ENCODE measurements around the gene RYR3.

The RYR3 gene

DNA sequence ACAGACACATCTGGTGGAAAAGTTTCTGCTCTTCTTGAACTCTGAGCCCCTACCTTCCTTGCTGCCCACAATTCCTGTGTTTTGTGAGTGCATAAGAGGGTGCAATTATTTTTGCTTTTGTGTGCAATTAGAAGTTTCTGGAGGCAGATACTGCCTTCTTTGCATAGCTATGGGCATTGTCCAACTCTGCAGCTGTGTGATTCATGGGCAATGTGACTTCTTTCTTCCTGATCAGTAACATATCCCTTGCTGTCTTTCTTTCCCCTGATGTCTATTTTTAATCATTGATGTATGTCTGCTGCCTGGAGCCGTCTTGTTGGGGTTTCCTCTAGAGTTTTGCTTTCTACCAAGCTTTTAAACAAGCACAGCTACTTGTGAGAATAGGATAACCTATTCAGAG lies 336.0 kb downstream of the RYR3 start:
- no peak for TF ChIP-seq CTCF (IDR thresholded peaks at IDR 0.05; ENCODE audit: control insufficient read depth, insufficient read depth, low read depth, low read length, missing control alignments)
- no peak for DNase-seq (ENCODE audit: low read depth)
- no peak overlapping the region for H3K4me3 ChIP-seq (ENCODE audit: control insufficient read depth, low read depth, low read length)

DNA sequence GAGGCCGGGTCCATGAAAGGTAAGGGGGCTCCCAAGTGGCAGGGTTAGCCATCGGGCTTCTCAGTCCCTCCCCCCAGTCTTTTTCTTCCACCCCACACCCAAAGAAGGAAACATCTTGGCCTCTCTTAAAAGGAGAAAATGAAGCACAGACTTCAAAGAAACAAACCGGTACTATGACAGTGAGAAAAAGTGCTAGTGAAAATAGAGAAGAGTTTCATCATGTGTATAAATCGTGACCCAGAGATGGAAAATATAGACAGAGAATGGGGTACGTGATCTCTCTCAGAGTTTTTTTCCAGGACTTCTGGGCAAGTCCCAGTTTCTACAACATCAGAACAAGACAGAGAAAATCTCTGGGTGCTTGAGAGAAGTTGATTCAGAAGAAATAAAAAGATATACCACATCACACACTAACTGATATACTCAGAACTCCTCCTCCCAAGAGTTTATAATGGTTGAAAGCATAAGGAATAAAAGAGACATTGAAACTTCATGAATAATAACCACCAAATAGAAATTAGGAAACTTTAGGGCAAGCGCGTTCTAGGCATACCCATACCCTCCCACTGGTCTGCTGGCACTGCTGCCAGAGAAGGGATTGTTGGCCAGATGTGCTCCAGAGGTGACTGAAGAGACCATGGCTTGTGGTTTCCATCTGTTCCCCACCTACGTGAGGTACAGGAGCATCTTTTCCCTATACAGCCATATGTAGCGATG lies 338.6 kb downstream of the RYR3 start:
- DNase-seq (ENCODE audit: low read depth): no peak
- TF ChIP-seq CTCF (IDR thresholded peaks at IDR 0.05; ENCODE audit: control insufficient read depth, insufficient read depth, low read depth, low read length, missing control alignments): no peak
- H3K4me3 ChIP-seq (ENCODE audit: control insufficient read depth, low read depth, low read length): no peak overlapping the region

- DNase-seq (ENCODE audit: low read depth): no peak
- H3K4me3 ChIP-seq (ENCODE audit: control insufficient read depth, low read depth, low read length): no peak overlapping the region
- TF ChIP-seq CTCF (IDR thresholded peaks at IDR 0.05; ENCODE audit: control insufficient read depth, insufficient read depth, low read depth, low read length, missing control alignments): no peak
Measured at GRCh38 chr15:33654860-33655259, 344.1 kb downstream of the RYR3 start.

DNA sequence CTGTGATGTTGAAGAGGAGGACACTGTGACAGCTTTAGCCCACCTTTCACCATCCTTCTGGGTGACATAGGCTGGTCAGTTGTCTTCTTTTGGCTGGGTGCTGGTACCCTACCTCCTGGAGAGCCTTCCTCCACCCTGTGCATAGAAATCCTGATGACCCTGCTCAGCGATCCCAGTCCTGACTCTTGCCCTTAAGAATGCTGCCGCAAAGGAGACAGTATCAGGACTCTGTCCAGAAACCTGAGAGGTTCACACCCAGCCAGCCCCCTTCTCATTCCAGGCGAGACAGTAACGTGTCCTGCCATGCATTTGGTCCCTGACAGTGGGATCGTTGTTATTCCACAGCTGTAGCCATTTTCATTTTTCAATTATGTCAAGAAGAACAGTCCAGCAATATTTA lies 344.7 kb downstream of the RYR3 start:
- no peak overlapping the region for H3K4me3 ChIP-seq (ENCODE audit: control insufficient read depth, low read depth, low read length)
- DNase-seq (ENCODE audit: low read depth): no peak
- no peak for TF ChIP-seq CTCF (IDR thresholded peaks at IDR 0.05; ENCODE audit: control insufficient read depth, insufficient read depth, low read depth, low read length, missing control alignments)

GRCh38 chr15:33656168-33656567 lies 345.4 kb downstream of the RYR3 start:
- TF ChIP-seq CTCF (IDR thresholded peaks at IDR 0.05; ENCODE audit: control insufficient read depth, insufficient read depth, low read depth, low read length, missing control alignments): no peak
- no peak for DNase-seq (ENCODE audit: low read depth)
- H3K4me3 ChIP-seq (ENCODE audit: control insufficient read depth, low read depth, low read length): no peak overlapping the region

DNA sequence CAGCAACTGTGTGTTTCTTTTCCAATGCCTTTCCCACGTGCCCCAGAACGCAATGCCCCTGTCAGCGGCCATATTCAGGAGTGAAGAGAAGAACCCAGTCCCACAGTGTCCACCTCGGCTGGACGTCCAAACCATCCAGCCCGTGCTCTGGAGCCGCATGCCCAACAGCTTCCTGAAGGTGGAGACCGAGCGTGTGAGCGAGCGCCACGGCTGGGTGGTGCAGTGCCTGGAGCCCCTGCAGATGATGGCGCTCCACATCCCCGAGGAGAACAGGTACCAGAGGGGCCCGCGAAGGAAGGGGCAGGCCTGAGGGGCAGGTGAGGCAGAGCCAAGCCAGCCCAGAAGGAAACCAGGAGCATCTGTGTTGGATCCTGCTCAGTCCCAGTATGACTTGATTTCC lies 349.4 kb downstream of the RYR3 start:
- TF ChIP-seq CTCF (IDR thresholded peaks at IDR 0.05; ENCODE audit: control insufficient read depth, insufficient read depth, low read depth, low read length, missing control alignments): no peak
- DNase-seq (ENCODE audit: low read depth): no peak
- no peak overlapping the region for H3K4me3 ChIP-seq (ENCODE audit: control insufficient read depth, low read depth, low read length)

All from AG09309 (cell line).